IMR-90 (cell line): ENCODE data around the gene CEP70. TPM values are rescaled to one million over a fixed set of nuclear protein-coding genes. Genes with fewer than 3 reads are reported as not detected.
"Not testable (repeated sequence)": the region's sequence is repeated elsewhere in the genome, so short reads cannot be mapped to it uniquely, and the experiment has no call there.

ENCODE experiments used
- ATAC-seq: fragments of 200-7000 bp; cut with Tn5 transposase; 2 replicates; pipeline ENCODE4 v1.9.1; 2020; ENCODE audit warnings: low read depth, mild to moderate bottlenecking, moderate library complexity
- BruUV-seq: library from RNA; stranded (reverse); fragments of 400-500 nt; replicated peaks from 2 replicates; lab custom pipeline; 2021; lab: Mats Ljungman, UMichigan
- CTCF ChIA-PET: fragments of 300-600 bp; formaldehyde crosslinking; extraction: SDS; loops from one replicate; lab custom pipeline; 2021; ENCODE audit warnings: antibody characterized with exemption; lab: Yijun Ruan, JAX
- POLR2A ChIA-PET: fragments of 300-600 bp; sonication (Branson Sonifier 250); formaldehyde crosslinking; loops from one replicate; lab custom pipeline; 2022; ENCODE audit warnings: antibody characterized with exemption; ENCODE audit not compliant: unreplicated experiment; lab: Charles Lee
- DNase-seq: peaks from one replicate; pipeline ENCODE4 v3.0.0; 2013
- H2AFZ ChIP-seq: replicated peaks from 2 replicates; pipeline ENCODE3; 2013; ENCODE audit warnings: low read length, mild to moderate bottlenecking; ENCODE audit not compliant: poor library complexity
- H2AK5ac ChIP-seq: 2 replicates; pipeline ENCODE4 v1.6.1; 2013; ENCODE audit warnings: low read depth, low read length, inconsistent platforms
- H2AK9ac ChIP-seq: replicated peaks from 2 replicates; pipeline ENCODE3; 2013; ENCODE audit warnings: mild to moderate bottlenecking, low read depth, low read length, moderate library complexity; ENCODE audit not compliant: poor library complexity
- H2BK120ac ChIP-seq: 2 replicates; pipeline ENCODE4 v1.6.1; 2013; ENCODE audit warnings: low read depth, low read length, inconsistent platforms
- H2BK15ac ChIP-seq: 3 replicates; pipeline ENCODE4 v1.6.1; 2013; ENCODE audit warnings: low read depth, low read length, inconsistent platforms
- H2BK20ac ChIP-seq: 2 replicates; pipeline ENCODE4 v1.6.1; 2013; ENCODE audit warnings: low read depth, mild to moderate bottlenecking, inconsistent platforms, low read length, moderate library complexity
- H2BK5ac ChIP-seq: 2 replicates; pipeline ENCODE4 v1.6.1; 2013; ENCODE audit warnings: mild to moderate bottlenecking, low read depth, low read length, inconsistent platforms; ENCODE audit not compliant: poor library complexity, severe bottlenecking
- H3K14ac ChIP-seq: replicated peaks from 2 replicates; pipeline ENCODE4 v1.6.1; 2013; ENCODE audit warnings: low read depth, low read length, inconsistent platforms
- H3K18ac ChIP-seq: 2 replicates; pipeline ENCODE4 v1.6.1; 2013; ENCODE audit warnings: low read depth, low read length, control low read depth
- H3K23ac ChIP-seq: 2 replicates; pipeline ENCODE4 v1.6.1; 2013; ENCODE audit warnings: low read depth, low read length, inconsistent platforms
- H3K27ac ChIP-seq: 2 replicates; pipeline ENCODE4 v1.5.1; 2013; ENCODE audit warnings: mild to moderate bottlenecking, control low read depth, low read length; ENCODE audit not compliant: insufficient read depth
- H3K27me3 ChIP-seq: 2 replicates; pipeline ENCODE4 v1.6.1; 2013; ENCODE audit warnings: low read length; ENCODE audit not compliant: control insufficient read depth, insufficient read depth
- H3K36me3 ChIP-seq: 2 replicates; pipeline ENCODE4 v1.6.1; 2013; ENCODE audit warnings: low read length, mixed read lengths; ENCODE audit not compliant: control insufficient read depth, insufficient read depth
- H3K4ac ChIP-seq: 2 replicates; pipeline ENCODE4 v1.6.1; 2013; ENCODE audit warnings: low read depth, low read length, inconsistent platforms
- H3K4me1 ChIP-seq: 2 replicates; pipeline ENCODE4 v1.6.1; 2013; ENCODE audit warnings: low read length, mixed read lengths; ENCODE audit not compliant: control insufficient read depth, insufficient read depth
- H3K4me2 ChIP-seq: 2 replicates; pipeline ENCODE4 v1.6.1; 2013; ENCODE audit warnings: low read depth, mild to moderate bottlenecking, control low read depth, low read length, moderate library complexity
- H3K4me3 ChIP-seq: 2 replicates; pipeline ENCODE4 v1.5.1; 2013; ENCODE audit warnings: low read depth, mild to moderate bottlenecking, control low read depth, low read length, moderate library complexity; ENCODE audit not compliant: insufficient read depth
- H3K56ac ChIP-seq: 2 replicates; pipeline ENCODE4 v1.6.1; 2013; ENCODE audit warnings: low read length, inconsistent platforms; ENCODE audit not compliant: insufficient read depth; ENCODE audit errors: extremely low read depth
- H3K79me1 ChIP-seq, 2 experiments: 2 replicates each; pipeline ENCODE4 v1.6.1; 2013; ENCODE audit warnings: low read length in 2 of 2, inconsistent platforms in 1 of 2, low read depth in 1 of 2
- H3K9ac ChIP-seq: 2 replicates; pipeline ENCODE4 v1.6.1; 2013; ENCODE audit warnings: low read depth, low read length, control low read depth
- H3K9me1 ChIP-seq: 2 replicates; pipeline ENCODE4 v1.6.1; 2013; ENCODE audit warnings: low read length, inconsistent platforms; ENCODE audit not compliant: insufficient read depth
- H3K9me3 ChIP-seq: 2 replicates; pipeline ENCODE4 v1.6.1; 2013; ENCODE audit warnings: low read length; ENCODE audit not compliant: control insufficient read depth, insufficient read depth
- H4K20me1 ChIP-seq: 2 replicates; pipeline ENCODE4 v1.6.1; 2013; ENCODE audit warnings: low read length, inconsistent platforms; ENCODE audit not compliant: insufficient read depth
- H4K5ac ChIP-seq: 2 replicates; pipeline ENCODE4 v1.6.1; 2013; ENCODE audit warnings: mild to moderate bottlenecking, low read depth, low read length, control low read depth
- H4K8ac ChIP-seq, 2 experiments: 2 replicates each; pipeline ENCODE4 v1.6.1; 2013; ENCODE audit warnings: low read depth in 2 of 2, low read length in 2 of 2, control low read depth in 1 of 2, inconsistent platforms in 1 of 2
- H4K91ac ChIP-seq: 2 replicates; pipeline ENCODE4 v1.6.1; 2013; ENCODE audit warnings: low read depth, low read length, inconsistent platforms; ENCODE audit not compliant: insufficient read depth
- WGBS, 2 experiments: methylation state at CpG; one replicate each; pipeline versions ENCODE4 v1.1.5 to v1.1.7; 2013; ENCODE audit warnings: missing lambda C conversion rate in 2 of 2; ENCODE audit not compliant: insufficient read length in 1 of 2; ENCODE audit errors: extremely low coverage in 2 of 2; 5-methylcytosine and 5-hydroxymethylcytosine counted together
- dilution Hi-C: fragments of 300-500 bp; cut with HindIII; formaldehyde crosslinking; loops from one replicate; pipeline ENCODE4 v1.14.3; 2018; ENCODE audit warnings: low sequenced_read_pairs; ENCODE audit not compliant: unreplicated experiment
- in situ Hi-C: fragments of 300-500 bp; cut with MboI; formaldehyde crosslinking; loops from 3 replicates; pipeline ENCODE4 v1.14.3; 2019; ENCODE audit warnings: low sequenced_read_pairs, inconsistent platforms, mixed read lengths
- intact Hi-C: fragments of 100-400 bp; cut with micrococcal nuclease; formaldehyde crosslinking; loops from 2 replicates; pipeline ENCODE4 v1.10.0; 2022
- polyA plus RNA-seq, 3 experiments: library from polyadenylated mRNA; depleted of rRNA; stranded (reverse); fragments of >200 nt; gene quantifications; 2 replicates each; pipeline ENCODE4 v1.2.3, GENCODE V29; 2012; ENCODE audit warnings: low replicate concordance in 1 of 3
- total RNA-seq: library from RNA; depleted of rRNA; stranded (reverse); fragments of >200 nt; gene quantifications from 2 replicates; pipeline ENCODE4 v1.2.3, GENCODE V29; 2012

CEP70 gene
- total and polyA plus RNA-seq, 2 of the 4 experiments (the other 2 are of a cell fraction), result 4.6 to 11.1 TPM

- H4K91ac ChIP-seq, H3K4me3 ChIP-seq, H3K4ac ChIP-seq, CTCF ChIA-PET, H3K36me3 ChIP-seq, H3K14ac ChIP-seq, H3K27me3 ChIP-seq, BruUV-seq, H3K9me1 ChIP-seq, H3K4me2 ChIP-seq, H2AFZ ChIP-seq, H3K23ac ChIP-seq, H3K9me3 ChIP-seq, POLR2A ChIA-PET, H4K8ac ChIP-seq, H2BK20ac ChIP-seq, H2AK5ac ChIP-seq, ATAC-seq, H2BK15ac ChIP-seq, H4K20me1 ChIP-seq, H4K5ac ChIP-seq, H3K27ac ChIP-seq, H3K18ac ChIP-seq, H2BK5ac ChIP-seq, H2BK120ac ChIP-seq, H3K4me1 ChIP-seq, H2AK9ac ChIP-seq, dilution Hi-C loops, DNase-seq, H3K9ac ChIP-seq, H3K79me1 ChIP-seq, H3K56ac ChIP-seq: not testable (repeated sequence)
- intact Hi-C loops, result loop anchor here (2.0 kb wide), 1 partner anchor 79 kb away; no protein-coding TSS in a partner anchor
- WGBS, 2 experiments, result 100% methylated on average over 1 of the region's 3 CpGs; no CpG with 5 or more reads in 1 of the 2 experiments
- in situ Hi-C loops, result loop anchor here (10.0 kb wide), 1 partner anchor 429 kb away; no protein-coding TSS in a partner anchor
Observed at GRCh38 chr3:138495638-138496037, 98.4 kb downstream of the CEP70 start.
